Measurements from ENCODE around the gene PHF11.

DNA sequence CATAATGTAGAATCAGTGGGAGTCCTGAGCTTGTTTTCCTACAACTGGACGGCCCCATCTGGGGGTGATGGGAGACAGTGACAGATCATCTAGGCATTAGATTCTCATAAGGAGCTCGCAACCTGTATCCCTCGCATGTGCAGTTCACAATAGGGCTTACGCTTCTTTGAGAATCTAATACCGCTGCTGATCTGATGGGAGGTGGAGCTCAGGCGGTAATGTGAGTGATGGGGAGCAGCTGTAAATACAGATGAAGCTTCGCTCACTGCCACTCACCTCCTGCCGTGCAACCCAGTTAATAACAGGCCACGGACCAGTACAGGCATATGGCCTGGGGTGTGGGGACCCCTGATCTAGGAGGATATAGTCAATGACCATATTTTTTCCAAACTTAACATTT is 50.8 kb downstream of the PHF11 start:
- TF ChIP-seq, protein P1, sequence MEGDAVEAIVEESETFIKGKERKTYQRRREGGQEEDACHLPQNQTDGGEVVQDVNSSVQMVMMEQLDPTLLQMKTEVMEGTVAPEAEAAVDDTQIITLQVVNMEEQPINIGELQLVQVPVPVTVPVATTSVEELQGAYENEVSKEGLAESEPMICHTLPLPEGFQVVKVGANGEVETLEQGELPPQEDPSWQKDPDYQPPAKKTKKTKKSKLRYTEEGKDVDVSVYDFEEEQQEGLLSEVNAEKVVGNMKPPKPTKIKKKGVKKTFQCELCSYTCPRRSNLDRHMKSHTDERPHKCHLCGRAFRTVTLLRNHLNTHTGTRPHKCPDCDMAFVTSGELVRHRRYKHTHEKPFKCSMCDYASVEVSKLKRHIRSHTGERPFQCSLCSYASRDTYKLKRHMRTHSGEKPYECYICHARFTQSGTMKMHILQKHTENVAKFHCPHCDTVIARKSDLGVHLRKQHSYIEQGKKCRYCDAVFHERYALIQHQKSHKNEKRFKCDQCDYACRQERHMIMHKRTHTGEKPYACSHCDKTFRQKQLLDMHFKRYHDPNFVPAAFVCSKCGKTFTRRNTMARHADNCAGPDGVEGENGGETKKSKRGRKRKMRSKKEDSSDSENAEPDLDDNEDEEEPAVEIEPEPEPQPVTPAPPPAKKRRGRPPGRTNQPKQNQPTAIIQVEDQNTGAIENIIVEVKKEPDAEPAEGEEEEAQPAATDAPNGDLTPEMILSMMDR (IDR thresholded peaks at IDR 0.05; ENCODE audit: low read depth, low read length): no peak
- TF ChIP-seq EZH2phosphoT487 (IDR thresholded peaks at IDR 0.05; ENCODE audit: low read depth): no peak
